GM12865 (cell line): ENCODE measurements around the gene G6PD.
"Not testable (repeated sequence)": the region's sequence is repeated elsewhere in the genome, so short reads cannot be mapped to it uniquely, and the experiment has no call there.

Experiments used
- DNase-seq: peaks from one replicate; pipeline ENCODE4 v3.0.0; 2010; ENCODE audit warnings: low read depth
- H3K4me3 ChIP-seq: 2 replicates; pipeline ENCODE4 v1.5.1; 2011; ENCODE audit warnings: mild to moderate bottlenecking, low read depth, low read length, control low read depth
- CTCF ChIP-seq: IDR thresholded peaks from 2 replicates; pipeline ENCODE4 v1.5.1; 2011; ENCODE audit warnings: low read length, control low read depth, low read depth, inconsistent platforms; ENCODE audit not compliant: insufficient read depth; ENCODE audit errors: missing control alignments

G6PD gene

DNA sequence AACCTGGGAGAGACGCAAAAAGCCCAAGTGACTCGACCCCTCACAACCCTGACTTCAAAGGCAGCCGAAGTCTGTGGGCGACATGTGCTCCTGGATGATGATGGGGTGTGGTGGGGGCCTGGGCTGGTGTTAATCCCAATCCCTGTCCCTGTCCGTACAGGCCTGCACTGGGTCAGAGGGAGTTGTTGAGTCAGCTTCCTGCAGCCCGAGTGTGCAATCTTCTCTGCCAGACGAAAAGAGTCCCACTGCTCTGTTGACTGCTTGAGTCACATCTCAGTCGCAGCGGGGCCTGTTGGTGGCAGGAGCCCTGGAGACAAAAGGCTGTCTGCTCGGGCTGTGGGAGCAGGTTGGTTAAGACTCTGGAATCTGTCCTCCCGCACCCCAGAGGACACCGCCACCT, 40.9 kb downstream of the G6PD start:
- no peak overlapping the region for H3K4me3 ChIP-seq
- TF ChIP-seq CTCF: no peak
- DNase-seq: no peak

GRCh38 chrX:154502989-154503388, 43.7 kb downstream of the G6PD start:
- no peak for TF ChIP-seq CTCF
- no peak overlapping the region for H3K4me3 ChIP-seq
- DNase-seq: no peak

DNA sequence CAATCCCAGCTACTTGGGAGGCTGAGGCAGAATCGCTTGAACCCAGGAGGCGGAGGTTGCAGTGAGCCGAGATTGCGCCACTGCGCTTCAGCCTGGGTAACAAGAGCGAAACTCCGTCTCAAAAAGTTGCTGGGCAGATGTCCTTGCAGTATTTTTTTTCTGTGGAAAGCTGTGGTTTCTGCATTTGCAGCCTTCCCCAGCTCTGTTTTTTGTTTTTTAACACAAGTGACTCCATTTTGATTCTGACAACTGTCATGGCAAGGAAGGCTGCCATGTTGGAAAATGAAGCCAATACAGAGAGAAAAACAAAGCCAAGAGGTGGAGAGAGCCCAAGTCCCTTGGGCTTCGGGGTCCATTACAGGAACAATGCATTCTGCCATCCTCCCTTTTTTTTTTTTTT, 44.5 kb downstream of the G6PD start:
- DNase-seq: no peak
- H3K4me3 ChIP-seq: no peak overlapping the region
- no peak for TF ChIP-seq CTCF

DNA sequence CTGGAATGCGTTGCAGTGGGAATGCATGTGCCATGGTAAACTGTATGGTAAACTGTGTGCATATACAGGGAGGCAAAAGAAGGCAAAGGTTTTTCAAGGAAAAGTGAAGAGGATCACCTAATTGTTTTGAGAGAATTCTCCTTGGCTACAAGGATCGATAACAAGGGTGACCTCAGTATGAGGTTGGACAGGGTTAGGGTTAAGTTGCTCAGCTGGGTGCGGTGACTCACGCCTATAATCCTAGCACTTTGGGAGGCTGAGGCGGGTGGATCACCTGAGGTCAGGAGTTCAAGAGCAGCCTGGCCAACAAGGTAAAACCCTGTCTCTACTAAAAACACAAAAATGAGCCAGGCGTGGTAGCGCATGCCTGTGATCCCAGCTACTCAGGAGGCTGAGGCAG, 45.2 kb downstream of the G6PD start:
- not testable (repeated sequence) for DNase-seq, H3K4me3 ChIP-seq

DNA sequence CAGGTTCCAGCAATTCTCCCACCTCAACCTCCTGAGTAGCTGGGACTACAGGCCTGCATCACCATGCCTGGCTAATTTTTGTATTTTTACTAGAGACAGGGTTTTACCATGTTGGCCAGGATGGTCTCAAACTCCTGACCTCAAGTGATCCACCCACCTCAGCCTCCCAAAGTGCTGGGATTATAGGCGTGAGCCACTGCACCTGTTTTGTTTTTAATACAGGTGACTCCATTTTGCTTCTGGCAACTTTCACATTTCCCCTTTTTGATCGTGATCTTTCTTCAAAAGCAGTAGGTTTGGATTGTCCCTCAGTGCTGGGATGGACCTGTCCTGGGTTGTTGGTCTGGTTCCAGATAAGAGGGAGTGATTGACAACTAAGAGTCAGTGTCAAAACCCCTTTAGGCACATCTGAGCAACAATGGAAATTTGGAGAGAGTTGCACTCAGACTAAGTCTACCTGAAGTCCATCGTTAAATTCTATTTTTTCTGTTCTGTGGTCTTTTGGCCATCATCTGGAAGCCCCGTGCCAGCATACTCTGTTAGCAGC, 50.0 kb downstream of the G6PD start:
- not testable (repeated sequence) for H3K4me3 ChIP-seq, DNase-seq

DNA sequence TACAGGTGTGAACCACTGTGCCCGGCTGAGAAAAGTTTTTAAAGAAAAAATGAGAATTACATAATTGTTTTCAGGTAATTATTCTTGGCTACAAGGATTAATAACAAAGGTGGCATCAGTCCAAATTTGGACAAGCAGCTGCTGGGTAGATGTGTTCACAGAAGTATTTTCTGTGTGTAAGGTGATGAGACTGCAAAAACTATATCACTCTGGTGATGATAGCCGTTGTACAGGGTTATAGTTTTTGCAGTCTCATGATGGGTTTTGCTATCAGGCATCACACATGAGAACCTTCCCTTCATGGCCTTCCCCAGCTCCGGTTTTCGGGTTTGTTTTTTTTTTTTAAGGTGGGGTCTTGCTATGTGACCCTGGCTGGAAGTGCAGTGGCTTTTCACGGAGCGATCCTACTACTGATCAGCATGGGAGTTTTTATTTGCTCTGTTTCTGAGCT, 51.1 kb downstream of the G6PD start:
- no peak overlapping the region for H3K4me3 ChIP-seq
- TF ChIP-seq CTCF: no peak
- no peak for DNase-seq

GRCh38 chrX:154494715-154495114, 51.9 kb downstream of the G6PD start:
- H3K4me3 ChIP-seq: no peak overlapping the region
- no peak for TF ChIP-seq CTCF
- no peak for DNase-seq

DNA sequence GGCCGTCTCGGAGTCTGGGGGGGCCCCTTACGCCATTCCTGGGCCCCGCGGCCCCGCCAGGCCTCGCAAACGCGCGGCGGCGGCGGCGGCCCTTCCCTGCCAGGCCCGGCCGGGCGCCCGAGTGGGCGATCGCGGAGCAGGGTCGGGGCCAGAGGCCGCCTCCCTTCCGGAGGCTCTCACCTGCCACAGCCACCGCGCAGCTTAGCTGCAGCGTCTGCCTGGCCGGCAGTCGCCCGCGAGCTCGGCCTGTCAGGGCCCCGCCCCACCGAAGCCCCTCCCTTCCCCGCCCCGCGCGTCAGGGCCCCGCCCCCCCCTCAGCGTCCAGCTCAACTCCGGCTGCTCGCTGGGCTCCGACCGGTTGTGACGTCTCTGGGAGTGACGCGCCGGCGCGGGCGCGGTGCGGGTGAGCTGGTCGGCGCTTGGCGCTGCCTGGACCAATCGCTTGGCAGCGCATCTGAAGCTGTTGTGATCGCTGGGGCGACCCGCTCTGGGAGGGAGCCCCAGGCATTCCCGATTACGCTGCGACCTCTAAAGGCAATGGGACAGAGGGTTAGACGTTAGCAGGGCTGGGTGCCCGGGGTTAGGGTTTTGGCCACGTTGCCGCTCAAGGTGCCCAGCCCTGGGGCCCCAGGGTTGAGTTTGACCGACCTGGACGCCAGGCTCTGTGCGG, 56.1 kb downstream of the G6PD start, which contains the start of gene SLC10A3:
Gene SLC10A3 (minus strand): TSS at position 216 of the 670 bp plus-strand sequence. CDS start 1,689 bp downstream, outside the sequence.
- peak; percentile 96 for DNase-seq
- TF ChIP-seq CTCF: no peak
- peak within 1 kb of the TSS; percentile 83 for H3K4me3 ChIP-seq
